ENCODE data around the gene PCDH15. TPM values are rescaled to one million over a fixed set of nuclear protein-coding genes. Genes with fewer than 3 reads are reported as not detected.
A peak's percentile ranks its signal among the peaks of the same experiment; 100 is the strongest.

Gene PCDH15
- total RNA-seq, 1 donor from 2014 or later: 21.7 TPM

- no peak for TF ChIP-seq CTCF (conservative IDR thresholded peaks at IDR 0.05)
- H3K4me1 Mint-ChIP-seq: no peaks in the 10 kb centered on the region
- DNase-seq (ENCODE audit: low read depth, low spot score): no peak
- H3K27me3 Mint-ChIP-seq (ENCODE audit: low read depth): no peaks in the 10 kb centered on the region
- H3K36me3 Mint-ChIP-seq (ENCODE audit: low read depth): peaks cover 4% of the 10 kb centered on the region
- no peaks in the 10 kb centered on the region for H3K9me3 Mint-ChIP-seq
- no peak overlapping the region for H3K4me3 Mint-ChIP-seq
- no peak overlapping the region for H3K27ac Mint-ChIP-seq (ENCODE audit: unreplicated experiment)
Observed at GRCh38 chr10:53990799-53991238, 810.2 kb downstream of the PCDH15 start.

GRCh38 chr10:53983431-53983830 is 817.6 kb downstream of the PCDH15 start:
- no peaks in the 10 kb centered on the region for H3K4me1 Mint-ChIP-seq
- DNase-seq (ENCODE audit: low read depth, low spot score): no peak
- no peaks in the 10 kb centered on the region for H3K9me3 Mint-ChIP-seq
- H3K27ac Mint-ChIP-seq (ENCODE audit: unreplicated experiment): no peak overlapping the region
- no peaks in the 10 kb centered on the region for H3K36me3 Mint-ChIP-seq (ENCODE audit: low read depth)
- H3K27me3 Mint-ChIP-seq (ENCODE audit: low read depth): no peaks in the 10 kb centered on the region
- TF ChIP-seq CTCF (conservative IDR thresholded peaks at IDR 0.05): no peak
- H3K4me3 Mint-ChIP-seq: no peak overlapping the region

GRCh38 chr10:53980210-53980609 is 820.8 kb downstream of the PCDH15 start:
- no peaks in the 10 kb centered on the region for H3K36me3 Mint-ChIP-seq (ENCODE audit: low read depth)

GRCh38 chr10:53978301-53978700 is 822.7 kb downstream of the PCDH15 start:
- Mint-ChIP-seq H3K27ac (ENCODE audit: unreplicated experiment) (no peak overlapping the region), H3K9me3 (peaks cover 2% of the 10 kb centered on the region), H3K4me1 (no peaks in the 10 kb centered on the region), H3K36me3 (ENCODE audit: low read depth) (peaks cover 2% of the 10 kb centered on the region), H3K27me3 (ENCODE audit: low read depth) (no peaks in the 10 kb centered on the region), H3K4me3 (no peak overlapping the region)
- TF ChIP-seq CTCF (conservative IDR thresholded peaks at IDR 0.05): no peak
- no peak for DNase-seq (ENCODE audit: low read depth, low spot score)

More at GRCh38 chr10:53980210-53980609, 820.8 kb downstream of the PCDH15 start:
- TF ChIP-seq CTCF (conservative IDR thresholded peaks at IDR 0.05): no peak
- Mint-ChIP-seq H3K4me3 (no peak overlapping the region), H3K27ac (ENCODE audit: unreplicated experiment) (no peak overlapping the region), H3K27me3 (ENCODE audit: low read depth) (no peaks in the 10 kb centered on the region), H3K4me1 (no peaks in the 10 kb centered on the region), H3K9me3 (no peaks in the 10 kb centered on the region)
- DNase-seq (ENCODE audit: low read depth, low spot score): no peak

GRCh38 chr10:53977267-53977666 is 823.8 kb downstream of the PCDH15 start:
- H3K4me3 Mint-ChIP-seq: no peak overlapping the region
- no peak for TF ChIP-seq CTCF (conservative IDR thresholded peaks at IDR 0.05)
- no peaks in the 10 kb centered on the region for H3K27me3 Mint-ChIP-seq (ENCODE audit: low read depth)
- peaks cover 2% of the 10 kb centered on the region for H3K9me3 Mint-ChIP-seq
- H3K36me3 Mint-ChIP-seq (ENCODE audit: low read depth): peaks cover 2% of the 10 kb centered on the region
- no peaks in the 10 kb centered on the region for H3K4me1 Mint-ChIP-seq
- DNase-seq (ENCODE audit: low read depth, low spot score): no peak
- no peak overlapping the region for H3K27ac Mint-ChIP-seq (ENCODE audit: unreplicated experiment)

GRCh38 chr10:53957401-53957800 is 843.6 kb downstream of the PCDH15 start:
- Mint-ChIP-seq H3K4me1 (peaks cover 10% of the 10 kb centered on the region), H3K4me3 (no peak overlapping the region), H3K36me3 (ENCODE audit: low read depth) (peaks cover 2% of the 10 kb centered on the region), H3K27ac (ENCODE audit: unreplicated experiment) (peak overlapping the region; percentile 78), H3K27me3 (ENCODE audit: low read depth) (no peaks in the 10 kb centered on the region), H3K9me3 (peaks cover 6% of the 10 kb centered on the region)
- no peak for DNase-seq (ENCODE audit: low read depth, low spot score)
- TF ChIP-seq CTCF (conservative IDR thresholded peaks at IDR 0.05): no peak

All from neural crest cell (in vitro differentiated cells).